GM12878 (cell line): Measurements from ENCODE around the gene FDX2.

Experiments used
- CBX5 ChIP-seq: sonication (generic); IDR thresholded peaks from 2 replicates; pipeline ENCODE4 v1.6.1; 2016; ENCODE audit warnings: low read depth, moderate library complexity, mild to moderate bottlenecking, inconsistent platforms
- CTCF ChIP-seq, 3 experiments: IDR thresholded peaks in 2 of 3; conservative IDR thresholded peaks in 1 of 3; 2 replicates each; pipeline ENCODE4 v1.5.1; 2011; ENCODE audit warnings: low read depth in 3 of 3, low read length in 3 of 3, mild to moderate bottlenecking in 3 of 3, control low read depth in 2 of 3, moderate library complexity in 2 of 3, inconsistent platforms in 1 of 3, mixed read lengths in 1 of 3; ENCODE audit not compliant: control insufficient read depth in 2 of 3, insufficient read depth in 1 of 3; ENCODE audit errors: extremely low read depth in 1 of 3
- IKZF1 ChIP-seq: fragments of 450-650 bp; conservative IDR thresholded peaks from 2 replicates; pipeline ENCODE4 v1.6.1; 2017; ENCODE audit warnings: antibody characterized with exemption, mild to moderate bottlenecking
- JUND ChIP-seq: IDR thresholded peaks from 2 replicates; pipeline ENCODE4 v1.6.1; 2012; ENCODE audit warnings: low read depth, mild to moderate bottlenecking, low read length, improper control_type of control experiment, moderate library complexity
- TCF12 ChIP-seq: IDR thresholded peaks from 2 replicates; pipeline ENCODE4 v1.6.1; 2011; ENCODE audit warnings: low read depth, mild to moderate bottlenecking, low read length
- YY1 ChIP-seq: IDR thresholded peaks from 2 replicates; pipeline ENCODE4 v1.6.1; 2011; ENCODE audit warnings: low read depth, mild to moderate bottlenecking, low read length
- TF ChIP-seq, protein P1 (sequence below): fragments of 450-650 bp; IDR thresholded peaks from 2 replicates; pipeline ENCODE4 v1.6.1; 2017; ENCODE audit warnings: mild to moderate bottlenecking

DNA sequence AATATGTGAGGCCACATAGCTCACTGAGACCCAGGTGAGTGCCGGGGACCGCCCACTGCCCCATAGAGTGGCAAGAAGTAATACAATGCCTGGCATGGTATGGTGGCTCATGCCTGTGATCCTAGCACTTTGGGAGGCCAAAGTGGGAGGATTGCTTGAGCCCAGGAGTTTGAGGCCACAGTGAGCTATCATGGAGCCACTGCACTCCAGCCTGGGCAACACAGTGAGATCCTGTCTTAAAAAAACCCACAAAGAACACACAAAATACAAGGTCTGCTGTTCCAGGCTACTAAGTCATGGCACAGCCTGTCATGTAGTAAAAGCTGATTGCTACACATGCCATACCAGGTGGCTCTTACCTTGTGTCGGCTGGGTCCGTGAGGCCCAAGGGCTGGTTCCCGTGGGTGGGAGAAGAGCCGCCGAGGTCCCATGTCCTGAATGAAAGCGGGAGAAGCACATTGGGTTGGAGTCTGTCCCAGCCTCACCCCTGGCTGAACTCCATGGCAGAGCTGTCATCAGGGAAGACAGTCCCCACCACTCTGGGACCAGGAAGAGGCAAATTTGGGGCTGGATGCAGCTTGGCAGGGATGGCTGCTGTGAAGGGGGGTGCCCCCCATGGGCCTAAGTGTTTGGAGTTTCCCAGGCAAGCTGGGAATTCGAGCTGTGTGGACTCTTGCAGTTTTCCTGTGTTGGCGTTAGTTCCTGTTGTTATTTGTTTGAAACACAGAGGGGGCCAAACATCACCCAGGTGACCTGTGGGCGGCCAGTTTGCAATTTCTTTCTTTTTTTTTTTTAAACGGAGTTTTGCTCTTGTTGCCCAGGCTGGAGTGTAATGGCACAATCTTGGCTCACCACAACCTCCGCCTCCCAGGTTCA lies 3.2 kb upstream of the FDX2 start:
- TF ChIP-seq CTCF (IDR thresholded peaks at IDR 0.05 in 2 of 3, conservative IDR thresholded peaks at IDR 0.05 in 1 of 3; ENCODE audit: control insufficient read depth in 2 of 3, extremely low read depth in 1 of 3, insufficient read depth in 1 of 3, low read depth in 3 of 3, low read length in 3 of 3): no peak
- TF ChIP-seq TCF12: no peak
- no peak for TF ChIP-seq IKZF1
- TF ChIP-seq, protein P1, sequence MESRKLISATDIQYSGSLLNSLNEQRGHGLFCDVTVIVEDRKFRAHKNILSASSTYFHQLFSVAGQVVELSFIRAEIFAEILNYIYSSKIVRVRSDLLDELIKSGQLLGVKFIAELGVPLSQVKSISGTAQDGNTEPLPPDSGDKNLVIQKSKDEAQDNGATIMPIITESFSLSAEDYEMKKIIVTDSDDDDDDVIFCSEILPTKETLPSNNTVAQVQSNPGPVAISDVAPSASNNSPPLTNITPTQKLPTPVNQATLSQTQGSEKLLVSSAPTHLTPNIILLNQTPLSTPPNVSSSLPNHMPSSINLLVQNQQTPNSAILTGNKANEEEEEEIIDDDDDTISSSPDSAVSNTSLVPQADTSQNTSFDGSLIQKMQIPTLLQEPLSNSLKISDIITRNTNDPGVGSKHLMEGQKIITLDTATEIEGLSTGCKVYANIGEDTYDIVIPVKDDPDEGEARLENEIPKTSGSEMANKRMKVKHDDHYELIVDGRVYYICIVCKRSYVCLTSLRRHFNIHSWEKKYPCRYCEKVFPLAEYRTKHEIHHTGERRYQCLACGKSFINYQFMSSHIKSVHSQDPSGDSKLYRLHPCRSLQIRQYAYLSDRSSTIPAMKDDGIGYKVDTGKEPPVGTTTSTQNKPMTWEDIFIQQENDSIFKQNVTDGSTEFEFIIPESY: no peak
- TF ChIP-seq YY1: no peak
- no peak for TF ChIP-seq JUND
- TF ChIP-seq CBX5: no peak
